Choroid plexus epithelial cell (primary cell): ENCODE measurements around the gene YIPF4.
A peak's percentile ranks its signal among the peaks of the same experiment; 100 is the strongest.

ENCODE experiments used
- DNase-seq: peaks from one replicate; pipeline ENCODE4 v3.0.0-alpha.2; 2010; ENCODE audit warnings: low read depth
- H3K4me3 ChIP-seq: 2 replicates; pipeline ENCODE4 v1.5.1; 2011; ENCODE audit warnings: low read depth, mild to moderate bottlenecking, control low read depth, low read length, moderate library complexity
- TF ChIP-seq, protein P1 (sequence below): conservative IDR thresholded peaks from 2 replicates; pipeline ENCODE4 v1.5.1; 2011; ENCODE audit warnings: low read depth, mild to moderate bottlenecking, control low read depth, inconsistent platforms, low read length, moderate library complexity

The YIPF4 gene

DNA sequence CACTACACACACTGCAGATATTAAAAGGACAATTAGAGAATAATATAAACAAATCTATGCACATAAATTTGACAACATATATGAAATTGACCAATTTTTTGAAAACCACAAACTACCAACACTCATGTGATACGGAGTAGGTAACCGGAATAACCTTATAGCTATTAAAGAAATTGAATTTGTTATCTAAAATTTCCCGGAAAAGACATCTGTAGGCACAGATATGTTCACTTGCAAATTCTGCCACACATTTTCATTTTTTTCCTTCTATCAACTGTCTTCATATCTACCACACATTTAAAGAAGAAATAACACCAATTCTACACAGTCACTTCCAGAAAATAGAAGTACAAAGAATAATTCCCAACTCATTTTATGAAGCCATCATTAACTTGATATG lies 35.4 kb upstream of the YIPF4 start:
- TF ChIP-seq, protein P1, sequence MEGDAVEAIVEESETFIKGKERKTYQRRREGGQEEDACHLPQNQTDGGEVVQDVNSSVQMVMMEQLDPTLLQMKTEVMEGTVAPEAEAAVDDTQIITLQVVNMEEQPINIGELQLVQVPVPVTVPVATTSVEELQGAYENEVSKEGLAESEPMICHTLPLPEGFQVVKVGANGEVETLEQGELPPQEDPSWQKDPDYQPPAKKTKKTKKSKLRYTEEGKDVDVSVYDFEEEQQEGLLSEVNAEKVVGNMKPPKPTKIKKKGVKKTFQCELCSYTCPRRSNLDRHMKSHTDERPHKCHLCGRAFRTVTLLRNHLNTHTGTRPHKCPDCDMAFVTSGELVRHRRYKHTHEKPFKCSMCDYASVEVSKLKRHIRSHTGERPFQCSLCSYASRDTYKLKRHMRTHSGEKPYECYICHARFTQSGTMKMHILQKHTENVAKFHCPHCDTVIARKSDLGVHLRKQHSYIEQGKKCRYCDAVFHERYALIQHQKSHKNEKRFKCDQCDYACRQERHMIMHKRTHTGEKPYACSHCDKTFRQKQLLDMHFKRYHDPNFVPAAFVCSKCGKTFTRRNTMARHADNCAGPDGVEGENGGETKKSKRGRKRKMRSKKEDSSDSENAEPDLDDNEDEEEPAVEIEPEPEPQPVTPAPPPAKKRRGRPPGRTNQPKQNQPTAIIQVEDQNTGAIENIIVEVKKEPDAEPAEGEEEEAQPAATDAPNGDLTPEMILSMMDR, result no peak
- DNase-seq, result no peak
- H3K4me3 ChIP-seq, result no peak overlapping the region

DNA sequence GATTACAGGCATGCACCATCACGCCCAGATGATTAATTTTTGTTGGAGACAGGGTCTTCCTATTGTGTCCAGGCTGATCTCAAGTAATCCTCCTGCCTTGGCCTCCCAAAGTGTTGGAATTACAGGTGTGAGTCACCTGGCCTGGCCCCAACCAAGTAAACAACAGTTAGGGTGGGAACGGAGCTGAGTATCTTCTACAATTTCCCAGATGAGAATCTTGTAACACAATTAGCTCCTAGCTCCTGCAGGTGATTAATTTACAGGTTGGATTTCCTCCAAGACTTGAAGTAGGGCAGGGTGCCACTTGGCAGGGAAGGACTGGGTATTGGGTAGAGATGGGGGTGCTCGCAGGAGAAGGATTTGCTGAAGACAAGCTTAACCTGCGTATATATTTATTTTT lies 30.8 kb upstream of the YIPF4 start:
- no peak for DNase-seq
- no peak overlapping the region for H3K4me3 ChIP-seq
- TF ChIP-seq, protein P1, result no peak

DNA sequence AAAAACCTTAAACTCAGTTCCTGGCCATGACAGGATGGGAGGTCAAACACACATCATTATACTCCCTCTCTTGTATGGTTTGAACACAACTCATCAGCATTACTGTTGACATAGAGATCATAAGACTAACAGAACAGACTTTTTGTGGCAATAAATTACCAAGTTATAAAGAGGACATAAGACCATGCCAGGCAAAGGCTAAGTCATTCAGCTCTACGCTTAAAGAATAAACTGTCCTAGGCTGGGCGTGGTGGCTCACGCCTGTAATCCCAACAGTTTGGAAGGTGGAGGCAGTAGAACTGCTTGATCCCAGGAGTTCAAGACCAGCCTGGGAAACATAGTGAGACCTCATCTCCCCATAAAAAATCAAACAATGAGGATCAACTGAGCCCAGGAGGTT lies 29.4 kb upstream of the YIPF4 start:
- no peak for DNase-seq
- TF ChIP-seq, protein P1, result no peak
- H3K4me3 ChIP-seq, result no peak overlapping the region

DNA sequence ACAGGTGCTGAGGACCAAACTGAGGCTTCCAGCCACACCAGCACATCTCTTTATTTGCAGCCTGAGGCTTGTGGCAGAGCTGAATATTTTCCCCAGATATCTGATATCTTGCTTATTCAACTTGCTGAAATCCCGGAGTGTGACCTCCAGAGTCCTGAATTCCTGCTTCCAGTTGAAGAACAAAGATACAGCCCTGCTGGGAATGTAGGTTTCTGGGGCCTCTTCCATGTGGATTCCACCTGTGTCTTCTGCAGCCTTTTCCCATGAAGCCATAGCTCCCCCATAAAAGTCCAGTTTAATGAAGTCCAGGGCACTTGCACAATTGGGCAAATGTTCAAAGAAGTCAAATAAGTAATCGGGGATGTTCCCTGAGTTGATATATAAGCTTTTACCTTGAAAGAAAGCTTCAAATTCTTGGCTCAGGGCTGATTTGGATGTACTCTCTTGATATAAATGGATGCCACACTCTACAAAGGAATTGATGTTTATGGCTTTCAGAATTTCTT lies 27.9 kb upstream of the YIPF4 start:
- peak; percentile 12 for DNase-seq
- no peak overlapping the region for H3K4me3 ChIP-seq
- TF ChIP-seq, protein P1, result no peak

DNA sequence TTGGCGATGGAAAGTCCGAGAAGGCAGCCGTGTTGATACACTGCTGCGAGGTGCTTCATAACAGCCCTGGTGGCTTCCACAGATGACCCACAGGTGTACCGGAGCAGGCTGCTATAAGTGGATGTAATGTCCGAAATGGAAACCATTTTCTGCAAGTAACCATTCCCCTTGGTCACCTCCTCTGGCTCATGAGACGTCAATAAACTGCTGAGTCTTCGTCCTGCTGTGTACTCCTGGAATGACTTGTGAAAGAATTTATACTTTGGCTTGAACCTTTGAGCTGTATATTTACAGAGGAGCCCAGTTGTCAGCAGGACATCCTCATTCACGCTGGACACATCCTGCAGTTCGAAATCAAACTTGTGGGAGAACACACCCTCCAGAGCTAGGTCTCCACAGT lies 27.4 kb upstream of the YIPF4 start:
- TF ChIP-seq, protein P1, result no peak

DNA sequence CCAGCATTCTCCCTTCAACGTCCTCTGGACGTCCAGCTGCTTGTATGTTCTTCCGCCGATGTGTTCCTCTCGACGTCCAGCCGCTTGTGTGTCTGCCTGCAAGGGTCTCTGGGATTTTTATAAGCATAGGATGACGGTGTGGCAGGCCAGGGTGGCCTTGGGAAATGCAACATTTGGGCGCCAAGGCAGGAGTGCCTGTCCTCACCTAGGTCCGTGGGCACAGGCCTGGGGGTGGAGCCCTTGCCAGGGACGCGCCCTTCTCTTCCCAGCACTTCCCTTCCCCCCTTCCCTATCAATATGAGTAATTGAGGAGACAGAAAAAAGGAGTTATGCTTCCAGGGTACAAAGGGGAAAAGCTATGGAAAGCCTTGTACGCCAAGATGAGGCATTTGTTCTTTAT lies 19.5 kb upstream of the YIPF4 start:
- no peak overlapping the region for H3K4me3 ChIP-seq
- no peak for DNase-seq
- TF ChIP-seq, protein P1, result no peak

More for the DNA sequence above, 27.4 kb upstream of the YIPF4 start:
- H3K4me3 ChIP-seq, result no peak overlapping the region
- DNase-seq, result peak; percentile 44

DNA sequence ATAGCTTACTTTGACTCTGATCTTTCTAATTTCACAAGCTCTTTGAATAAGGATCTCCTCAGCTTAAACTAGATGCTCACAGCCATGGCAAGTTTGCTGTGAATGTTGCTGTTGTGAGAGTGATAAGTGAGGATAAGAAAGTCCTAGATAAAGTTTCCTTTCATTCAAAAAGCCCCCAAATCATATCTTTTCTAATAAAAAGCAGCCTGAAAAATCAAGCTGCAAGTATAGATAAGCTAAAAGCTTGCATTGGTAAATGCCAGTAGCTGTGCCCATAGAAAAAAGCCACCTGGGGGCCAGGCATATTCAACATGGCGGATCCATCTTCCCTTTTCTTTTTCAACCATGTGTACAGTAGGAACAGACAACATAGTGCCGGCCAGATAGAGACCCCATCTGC lies 17.3 kb upstream of the YIPF4 start:
- DNase-seq, result no peak
- no peak overlapping the region for H3K4me3 ChIP-seq
- TF ChIP-seq, protein P1, result no peak
